ENCODE measurements around the gene VAPB. TPM values are rescaled to one million over a fixed set of nuclear protein-coding genes. Genes with fewer than 3 reads are reported as not detected.

VAPB gene
- total RNA-seq, 1 experiment from 2014 or later, result 27.8 TPM

DNA sequence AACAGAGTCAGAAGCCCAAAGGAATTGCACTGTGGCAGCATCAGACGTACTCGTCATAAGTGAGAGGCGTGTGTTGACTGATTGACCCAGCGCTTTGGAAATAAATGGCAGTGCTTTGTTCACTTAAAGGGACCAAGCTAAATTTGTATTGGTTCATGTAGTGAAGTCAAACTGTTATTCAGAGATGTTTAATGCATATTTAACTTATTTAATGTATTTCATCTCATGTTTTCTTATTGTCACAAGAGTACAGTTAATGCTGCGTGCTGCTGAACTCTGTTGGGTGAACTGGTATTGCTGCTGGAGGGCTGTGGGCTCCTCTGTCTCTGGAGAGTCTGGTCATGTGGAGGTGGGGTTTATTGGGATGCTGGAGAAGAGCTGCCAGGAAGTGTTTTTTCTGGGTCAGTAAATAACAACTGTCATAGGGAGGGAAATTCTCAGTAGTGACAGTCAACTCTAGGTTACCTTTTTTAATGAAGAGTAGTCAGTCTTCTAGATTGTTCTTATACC lies 55.8 kb downstream of the VAPB start:
- DNase-seq (ENCODE audit: low read depth, low spot score), result no peak
- in situ Hi-C loops (cut with HindIII; ENCODE audit: low pct_unique_long_range_greater_than_20kb, low sequenced_read_pairs), result loop anchor here (25.0 kb wide), 1 partner anchor 208 kb away; the partner anchor contains the start of gene ANKRD60

DNA sequence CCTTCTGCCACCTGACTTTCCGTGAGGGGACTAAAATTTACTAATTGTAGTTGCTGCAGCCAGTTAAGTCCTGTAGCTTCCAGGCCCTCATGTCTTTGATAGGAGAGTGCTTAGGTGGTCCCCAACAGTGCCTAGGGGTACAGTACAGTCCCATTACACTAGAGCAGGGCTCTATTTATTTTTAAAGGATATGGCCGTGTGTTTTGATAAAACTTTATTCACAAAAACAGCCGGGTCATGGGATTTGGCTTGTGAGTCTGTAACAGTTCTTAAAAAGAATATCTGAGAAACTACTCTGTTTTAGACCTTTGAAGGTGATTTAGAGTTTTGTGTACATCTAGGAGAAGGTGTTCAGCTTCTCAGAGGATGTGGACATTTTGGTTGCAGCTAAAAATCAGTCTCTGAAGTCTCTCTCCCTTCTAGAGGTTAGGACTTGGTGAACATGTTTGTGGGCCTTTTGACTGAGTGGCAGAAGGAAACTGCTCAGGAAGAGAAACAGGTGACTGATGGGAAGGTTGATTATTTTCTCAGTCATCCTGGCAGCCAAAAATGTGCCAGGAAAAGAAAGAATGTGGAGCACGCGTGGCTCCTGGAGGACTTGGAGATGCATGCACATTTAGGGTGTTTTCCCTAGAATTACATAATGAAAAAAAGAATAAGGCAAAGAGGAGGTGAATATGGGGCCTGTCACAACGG lies 57.4 kb downstream of the VAPB start:
- DNase-seq (ENCODE audit: low read depth, low spot score), result no peak
- in situ Hi-C loops (cut with HindIII; ENCODE audit: low pct_unique_long_range_greater_than_20kb, low sequenced_read_pairs), result loop anchor here (25.0 kb wide), 1 partner anchor 209 kb away; the partner anchor contains the start of gene ANKRD60

DNA sequence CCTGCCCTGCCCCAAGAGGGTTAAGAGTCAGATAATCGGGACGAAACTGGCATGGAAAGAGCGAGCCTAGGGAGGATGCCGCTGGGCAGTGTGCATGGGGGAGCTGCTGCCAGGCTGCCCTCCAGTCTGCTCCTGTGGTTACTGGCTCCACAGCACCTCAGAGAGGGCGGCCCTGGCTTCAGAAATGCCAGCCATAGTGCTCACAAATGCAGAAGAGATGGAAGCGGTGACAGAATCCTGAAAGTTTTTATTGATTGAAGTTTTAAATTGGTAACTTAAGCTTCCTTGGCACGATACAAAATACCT lies 57.9 kb downstream of the VAPB start:
- no peak for DNase-seq (ENCODE audit: low read depth, low spot score)
- in situ Hi-C loops (cut with HindIII; ENCODE audit: low pct_unique_long_range_greater_than_20kb, low sequenced_read_pairs), result loop anchor here (25.0 kb wide), 1 partner anchor 210 kb away; the partner anchor contains the start of gene ANKRD60

DNA sequence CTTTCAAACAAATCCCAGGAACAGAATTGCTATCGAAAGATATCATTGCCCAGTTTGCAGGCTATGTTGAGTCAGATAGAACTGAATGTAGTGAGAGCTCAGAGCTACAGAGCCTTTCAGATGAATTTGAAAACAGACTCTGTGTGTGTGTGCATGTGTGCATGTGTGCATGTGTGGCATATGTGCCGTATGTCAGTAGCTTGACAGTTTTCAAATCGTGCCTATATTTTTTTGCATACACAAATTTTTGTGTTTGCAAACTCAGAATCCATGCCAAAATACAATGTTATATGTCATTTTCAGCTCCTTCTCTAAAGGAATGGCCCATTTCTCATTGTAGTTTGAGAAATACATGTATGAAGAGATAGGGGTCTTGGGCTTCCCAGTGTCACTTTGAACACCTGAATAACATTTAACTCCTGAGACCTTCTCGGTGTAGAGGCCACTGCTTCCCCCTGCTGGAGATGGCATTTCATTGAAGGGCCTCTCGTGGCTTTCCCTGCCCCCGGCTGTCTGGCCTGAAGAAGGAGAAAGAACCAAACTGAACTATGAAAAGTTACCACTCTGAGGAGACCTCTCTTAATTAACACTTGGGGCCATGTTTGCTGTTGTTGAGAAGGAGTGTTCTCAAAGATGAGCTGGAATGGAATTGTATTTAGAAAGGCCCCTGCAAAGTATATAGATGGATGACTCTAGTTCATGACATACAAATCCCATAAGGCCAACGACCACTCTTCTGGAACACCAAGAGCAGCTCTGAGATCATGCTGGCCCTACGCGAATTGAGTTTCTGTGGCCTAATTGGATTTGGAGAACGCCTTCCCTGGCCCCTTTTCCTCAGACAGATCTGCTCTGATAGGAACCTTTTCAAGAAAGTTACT lies 58.7 kb downstream of the VAPB start:
- in situ Hi-C loops (cut with HindIII; ENCODE audit: low pct_unique_long_range_greater_than_20kb, low sequenced_read_pairs), result loop anchor here (25.0 kb wide), 1 partner anchor 210 kb away; the partner anchor contains the start of gene ANKRD60
- peak; percentile 82 for DNase-seq (ENCODE audit: low read depth, low spot score)

DNA sequence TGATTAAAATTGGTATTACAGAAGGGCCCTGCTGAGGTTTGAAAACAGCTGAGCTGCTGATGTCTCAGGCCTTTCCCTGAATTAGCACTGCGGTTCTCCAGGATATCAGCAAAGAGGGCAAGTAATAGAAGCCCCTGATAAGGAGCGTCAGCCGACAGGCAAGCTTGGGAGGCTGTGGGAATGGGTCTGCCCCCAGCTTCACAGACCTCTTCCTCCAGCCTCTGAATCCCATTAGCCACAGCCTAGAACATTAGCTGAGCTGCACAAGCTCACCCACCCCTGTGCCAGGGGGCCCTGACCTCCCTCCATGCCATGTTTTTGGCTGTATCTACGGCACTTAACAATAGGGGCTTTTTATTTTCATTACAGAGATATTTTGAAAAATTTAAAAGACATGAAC lies 59.9 kb downstream of the VAPB start:
- in situ Hi-C loops (cut with HindIII; ENCODE audit: low pct_unique_long_range_greater_than_20kb, low sequenced_read_pairs), result loop anchor here (25.0 kb wide), 1 partner anchor 212 kb away; the partner anchor contains the start of gene ANKRD60

DNA sequence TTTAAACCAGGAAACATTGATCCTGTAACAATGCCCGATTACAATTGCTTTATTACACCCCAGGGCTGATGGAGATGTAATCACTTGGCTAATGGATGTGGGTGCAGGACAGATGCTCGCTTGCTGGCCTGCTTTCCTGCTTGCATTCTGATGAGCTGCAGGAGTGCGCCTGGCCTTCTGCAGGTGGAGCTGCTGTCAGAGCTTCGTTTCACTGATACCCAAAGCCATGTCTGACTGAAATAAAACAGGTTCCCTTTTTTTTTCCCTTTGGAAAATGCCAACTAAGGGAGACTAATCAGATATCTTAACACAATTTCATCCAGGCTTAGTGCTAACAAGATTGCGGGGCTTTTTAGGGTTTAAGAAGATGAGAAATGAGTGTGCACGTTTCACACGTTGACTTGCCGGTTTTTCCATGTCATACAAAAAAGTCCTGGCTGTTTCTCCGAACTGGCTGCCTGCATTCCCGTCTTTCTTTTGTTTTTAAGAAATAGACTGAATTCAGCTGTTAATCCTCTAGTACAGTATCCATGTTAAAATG lies 60.7 kb downstream of the VAPB start:
- in situ Hi-C loops (cut with HindIII; ENCODE audit: low pct_unique_long_range_greater_than_20kb, low sequenced_read_pairs), result loop anchor here (25.0 kb wide), 1 partner anchor 212 kb away; the partner anchor contains the start of gene ANKRD60
- DNase-seq (ENCODE audit: low read depth, low spot score), result no peak

More for the DNA sequence above, 59.9 kb downstream of the VAPB start:
- no peak for DNase-seq (ENCODE audit: low read depth, low spot score)

DNA sequence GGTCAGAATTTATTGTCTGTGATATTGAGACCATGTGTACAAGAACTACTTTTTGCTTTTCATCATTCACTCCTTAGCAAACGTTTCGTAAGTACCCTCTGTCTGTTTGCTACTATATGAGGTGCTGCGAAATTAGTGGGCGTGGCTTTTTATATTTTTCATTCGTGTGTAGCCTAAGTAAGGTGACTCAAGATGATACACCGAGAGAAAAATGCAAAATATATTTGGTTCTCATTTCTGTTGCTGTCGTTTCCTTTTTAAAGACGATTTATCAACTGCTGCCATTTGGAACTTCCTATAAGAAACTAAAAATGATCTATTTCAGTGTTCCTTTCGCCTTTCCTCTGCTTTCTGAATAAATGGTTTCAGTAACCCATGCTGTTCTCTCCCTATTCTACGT lies 61.2 kb downstream of the VAPB start:
- no peak for DNase-seq (ENCODE audit: low read depth, low spot score)
- in situ Hi-C loops (cut with HindIII; ENCODE audit: low pct_unique_long_range_greater_than_20kb, low sequenced_read_pairs), result no loop called here

DNA sequence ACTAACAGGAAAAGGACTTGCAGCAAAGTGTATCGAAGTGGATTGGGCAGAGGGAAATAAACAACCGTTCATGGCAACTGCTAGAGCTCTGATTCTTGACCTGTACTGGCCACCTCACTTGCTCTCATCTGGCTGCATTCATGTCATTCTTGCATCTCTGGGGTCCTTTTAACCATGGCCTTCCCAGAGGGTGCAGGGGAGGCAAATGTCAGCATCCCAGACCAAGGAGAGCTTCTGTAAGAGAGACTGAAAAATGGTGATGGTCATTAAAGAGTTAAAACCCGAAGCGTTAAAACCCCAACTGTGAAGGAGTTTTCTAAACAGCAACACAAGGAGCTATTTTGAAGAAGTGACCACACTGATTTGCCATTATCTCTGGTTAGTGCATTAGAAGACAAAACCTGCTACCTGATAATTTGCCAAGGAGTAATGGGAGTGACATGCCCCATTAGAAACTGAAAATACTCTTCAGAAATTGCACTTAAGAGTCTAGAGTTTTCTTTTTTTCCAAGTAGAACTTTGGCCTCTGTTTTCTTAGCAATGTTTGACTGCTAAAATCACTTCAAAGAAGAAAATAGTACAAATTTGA lies 63.7 kb downstream of the VAPB start:
- in situ Hi-C loops (cut with HindIII; ENCODE audit: low pct_unique_long_range_greater_than_20kb, low sequenced_read_pairs), result no loop called here
- no peak for DNase-seq (ENCODE audit: low read depth, low spot score)

DNA sequence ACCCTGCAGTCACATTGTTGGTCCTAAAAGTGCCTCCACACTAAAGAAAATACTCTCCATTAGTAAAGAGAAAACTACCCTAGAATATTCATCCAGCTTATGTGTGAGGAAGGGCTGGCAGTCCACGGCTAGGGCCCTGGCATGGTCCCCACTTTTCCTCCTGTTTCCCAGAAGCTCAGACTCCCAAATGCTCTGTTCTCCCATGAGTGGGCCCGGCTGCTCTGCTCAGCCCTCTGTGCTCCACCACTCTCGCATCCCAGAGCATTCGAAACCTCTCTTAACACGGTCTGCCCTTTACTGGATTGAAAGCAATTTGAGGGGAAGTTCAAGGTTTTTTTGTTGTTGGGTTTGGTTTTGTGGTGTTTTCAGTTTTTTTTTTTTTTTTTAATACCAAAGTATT lies 64.4 kb downstream of the VAPB start:
- no peak for DNase-seq (ENCODE audit: low read depth, low spot score)
- in situ Hi-C loops (cut with HindIII; ENCODE audit: low pct_unique_long_range_greater_than_20kb, low sequenced_read_pairs), result no loop called here

DNA sequence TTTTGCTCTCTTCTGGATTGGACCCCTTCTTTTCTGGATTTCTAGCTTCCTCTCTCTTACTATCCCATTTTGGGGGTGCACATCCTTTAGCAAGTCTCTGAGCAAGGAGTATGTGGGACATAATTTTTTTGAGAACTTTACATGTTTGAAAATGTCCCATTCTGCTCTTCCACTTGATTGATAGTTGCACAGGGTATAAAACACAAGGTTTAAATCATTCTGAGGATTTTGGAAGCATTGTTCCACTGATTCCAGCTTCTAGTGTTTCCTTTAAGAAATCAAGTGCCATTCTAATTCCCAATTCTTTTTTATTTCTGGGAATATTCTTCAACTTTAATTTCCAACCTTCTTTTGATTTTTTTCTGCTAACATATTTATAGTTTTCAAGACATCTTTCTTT lies 65.4 kb downstream of the VAPB start:
- in situ Hi-C loops (cut with HindIII; ENCODE audit: low pct_unique_long_range_greater_than_20kb, low sequenced_read_pairs), result no loop called here
- DNase-seq (ENCODE audit: low read depth, low spot score), result no peak

DNA sequence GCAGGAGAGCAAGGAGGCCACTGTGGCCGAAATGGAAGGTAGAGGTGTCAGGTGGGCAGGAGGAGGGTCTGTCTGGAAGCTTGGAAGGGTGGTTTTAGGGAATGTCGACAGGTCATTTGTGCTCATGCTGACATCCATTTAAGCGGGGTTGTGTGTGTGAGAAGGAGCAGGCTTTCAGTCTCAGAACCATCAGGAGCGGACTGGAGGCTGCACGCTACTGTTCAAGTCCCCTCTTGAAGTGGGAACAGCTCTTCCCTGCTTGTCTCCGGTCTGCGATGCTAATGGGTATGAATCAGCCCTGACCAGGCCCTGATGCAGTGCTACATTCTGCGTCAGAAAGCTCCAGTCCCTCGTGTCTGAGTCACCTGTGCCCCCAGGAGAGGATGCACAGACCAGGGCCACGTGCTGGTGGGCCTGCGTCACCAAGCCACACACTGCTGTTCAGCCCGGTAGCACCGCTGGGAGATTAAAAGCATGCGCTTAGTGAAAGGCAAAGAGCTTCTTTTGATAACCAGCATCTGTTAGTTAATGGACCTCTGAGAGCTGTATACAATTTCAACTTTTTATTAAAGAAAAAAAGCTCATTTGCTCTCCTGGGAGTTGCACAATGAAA lies 68.2 kb downstream of the VAPB start:
- DNase-seq (ENCODE audit: low read depth, low spot score), result no peak
- in situ Hi-C loops (cut with HindIII; ENCODE audit: low pct_unique_long_range_greater_than_20kb, low sequenced_read_pairs), result no loop called here

DNA sequence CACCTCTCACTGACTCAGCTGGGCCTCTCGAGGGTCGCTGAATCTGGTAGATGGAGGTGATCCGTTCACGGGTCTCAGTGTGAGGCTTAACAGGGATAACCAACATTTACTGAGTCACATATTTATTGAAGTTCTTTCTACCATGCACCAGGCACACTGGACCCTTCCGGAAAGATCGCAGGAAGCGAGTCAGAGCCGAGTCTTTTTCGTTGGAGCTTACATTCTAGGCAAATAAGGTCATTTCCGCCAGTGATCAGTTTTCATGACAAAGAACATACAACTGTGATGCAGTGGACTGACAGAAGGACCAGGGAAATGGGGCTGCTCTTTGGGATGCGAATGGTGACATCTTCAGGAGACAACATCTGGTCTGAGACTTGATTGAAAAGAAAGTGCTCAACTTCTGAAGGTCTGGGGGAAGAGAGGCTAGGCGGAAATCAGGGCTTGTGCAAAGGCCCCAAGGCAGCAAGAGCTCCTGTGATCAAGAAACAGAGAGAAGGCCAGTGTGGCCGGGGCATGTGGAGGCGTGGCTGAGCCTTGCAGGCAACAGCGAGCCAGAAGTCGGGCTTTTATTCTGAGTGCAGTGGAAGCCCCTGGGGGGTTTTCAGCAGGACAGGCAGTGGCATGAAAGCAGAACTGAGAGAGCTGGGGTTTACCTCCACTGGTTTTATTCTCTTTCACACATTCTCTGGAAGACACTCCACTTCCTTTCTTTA lies 69.5 kb downstream of the VAPB start:
- no peak for DNase-seq (ENCODE audit: low read depth, low spot score)
- in situ Hi-C loops (cut with HindIII; ENCODE audit: low pct_unique_long_range_greater_than_20kb, low sequenced_read_pairs), result no loop called here

DNA sequence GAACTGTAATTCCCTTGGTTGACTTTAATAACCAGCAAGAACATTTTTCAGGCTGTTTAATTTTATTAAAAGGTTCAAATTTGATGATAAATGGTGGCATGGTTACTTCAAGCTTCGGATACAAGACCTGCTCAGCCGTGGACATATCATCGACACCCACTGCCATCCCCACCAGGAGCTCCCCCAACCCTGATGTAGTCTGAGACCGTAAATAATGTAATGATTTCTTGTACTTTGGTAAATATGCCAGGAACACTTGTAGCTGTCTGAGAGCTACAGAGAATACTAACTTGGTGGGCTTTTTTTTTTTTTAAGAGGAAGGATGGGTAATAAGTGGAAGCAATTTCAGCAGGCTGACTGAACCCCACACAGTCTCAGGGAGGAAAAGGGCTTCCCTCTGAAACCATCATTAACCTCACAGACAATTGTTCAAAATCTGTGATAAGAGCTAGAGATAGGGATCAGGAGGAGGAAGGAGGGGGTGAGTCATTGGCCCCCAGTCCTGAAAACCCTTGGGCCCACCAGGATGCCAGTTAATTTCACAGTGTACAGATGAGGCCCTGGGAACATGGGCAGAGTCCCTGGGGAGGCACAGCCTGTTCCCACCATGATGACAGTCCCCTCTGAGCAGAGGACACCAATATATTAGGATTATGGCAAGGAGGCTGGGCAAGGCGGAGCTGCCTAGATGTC lies 70.2 kb downstream of the VAPB start:
- no peak for DNase-seq (ENCODE audit: low read depth, low spot score)
- in situ Hi-C loops (cut with HindIII; ENCODE audit: low pct_unique_long_range_greater_than_20kb, low sequenced_read_pairs), result no loop called here

DNA sequence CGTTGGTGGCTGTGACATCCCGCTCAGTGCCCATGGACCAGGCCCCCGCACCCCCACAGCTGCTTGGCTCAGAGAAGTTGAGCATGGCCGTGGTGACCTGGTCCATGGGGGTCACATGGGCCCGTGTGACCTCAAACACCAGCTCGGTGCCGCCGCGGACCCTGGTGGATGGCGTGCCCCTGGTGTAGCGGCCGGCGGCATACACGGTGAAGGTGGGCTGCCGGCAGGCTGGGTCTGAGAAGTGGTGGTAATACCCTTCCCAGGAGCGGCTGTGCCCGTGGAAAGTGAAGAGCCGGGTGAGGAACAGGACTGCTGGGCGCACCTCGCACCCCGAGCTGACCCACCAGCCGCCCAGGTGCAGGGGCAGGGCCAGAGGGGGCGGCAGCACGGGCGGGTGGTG lies 72.1 kb downstream of the VAPB start:
- in situ Hi-C loops (cut with HindIII; ENCODE audit: low pct_unique_long_range_greater_than_20kb, low sequenced_read_pairs), result no loop called here
- DNase-seq (ENCODE audit: low read depth, low spot score), result no peak

DNA sequence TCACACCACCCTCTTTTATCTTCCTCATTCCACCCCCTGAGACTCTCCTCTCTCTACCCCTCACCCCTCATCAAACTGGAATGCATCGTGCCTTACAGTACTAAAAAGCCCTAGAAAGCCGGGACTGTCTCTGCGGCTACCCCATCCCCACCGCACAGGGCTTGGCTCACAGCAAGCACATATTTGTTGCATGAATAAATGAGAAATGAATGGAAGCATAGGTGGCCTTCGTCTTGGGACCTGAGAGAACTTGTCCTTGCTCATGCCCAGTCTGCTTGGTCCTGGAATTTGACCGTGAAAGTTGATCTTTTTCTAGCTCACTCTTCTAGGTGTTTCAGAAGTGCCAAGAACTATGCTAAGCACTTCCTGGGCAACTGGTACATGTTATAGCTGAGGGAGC lies 72.9 kb downstream of the VAPB start:
- in situ Hi-C loops (cut with HindIII; ENCODE audit: low pct_unique_long_range_greater_than_20kb, low sequenced_read_pairs), result no loop called here
- DNase-seq (ENCODE audit: low read depth, low spot score), result no peak

DNA sequence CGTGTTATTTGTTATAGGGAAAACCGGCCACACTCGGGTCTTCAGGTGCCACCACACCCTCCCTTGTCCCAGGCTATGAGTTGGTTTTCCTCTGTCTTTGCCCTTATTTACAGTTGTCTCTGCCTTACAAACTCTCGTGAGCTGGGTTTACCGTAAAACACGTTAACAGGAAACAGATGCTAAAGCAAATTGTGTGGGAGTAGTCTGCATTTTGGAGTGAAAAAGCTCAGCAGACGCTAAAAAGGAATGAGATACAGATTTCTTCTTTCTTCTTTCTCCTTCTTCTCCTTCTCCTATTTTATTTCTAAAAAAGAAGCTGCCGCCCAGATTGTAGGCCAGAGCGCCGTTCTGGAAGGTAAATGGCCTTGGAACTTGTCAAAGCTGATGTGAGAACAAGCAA lies 74.2 kb downstream of the VAPB start:
- no peak for DNase-seq (ENCODE audit: low read depth, low spot score)

More for the DNA sequence above, 74.2 kb downstream of the VAPB start:
- in situ Hi-C loops (cut with HindIII; ENCODE audit: low pct_unique_long_range_greater_than_20kb, low sequenced_read_pairs), result no loop called here

Measured in SK-MEL-5 (cell line).